M059J (cell line): ENCODE measurements around the gene ATAD1. TPM values are rescaled to one million over a fixed set of nuclear protein-coding genes. Genes with fewer than 3 reads are reported as not detected.

Experiments used
- DNase-seq: peaks from one replicate; pipeline ENCODE4 v3.0.0-alpha.2; 2012; ENCODE audit warnings: low read depth
- total RNA-seq: library from RNA; depleted of rRNA; stranded (reverse); fragments of >200 nt; shearing (Covaris generic); gene quantifications from 2 replicates; pipeline ENCODE4 v1.2.3, GENCODE V29; 2014; rRNA removed

Gene ATAD1
- total RNA-seq, 1 experiment from 2014 or later, result 40.7 TPM

GRCh38 chr10:87715552-87716347, 102.3 kb downstream of the ATAD1 start:
- no peak for DNase-seq

GRCh38 chr10:87713707-87714106, 104.3 kb downstream of the ATAD1 start:
- no peak for DNase-seq

- no peak for DNase-seq
Observed at GRCh38 chr10:87712913-87713616, 105.0 kb downstream of the ATAD1 start.

- no peak for DNase-seq
Observed at GRCh38 chr10:87707254-87707653, 110.8 kb downstream of the ATAD1 start.

GRCh38 chr10:87706731-87707130, 111.3 kb downstream of the ATAD1 start:
- DNase-seq, result peak; percentile 94

- DNase-seq, result peak; percentile 86
Observed at GRCh38 chr10:87705339-87705738, 112.7 kb downstream of the ATAD1 start.

GRCh38 chr10:87703771-87704170, 114.3 kb downstream of the ATAD1 start:
- DNase-seq, result no peak

GRCh38 chr10:87702973-87703294, 115.1 kb downstream of the ATAD1 start:
- DNase-seq, result no peak

- no peak for DNase-seq
Observed at GRCh38 chr10:87702260-87702972, 115.6 kb downstream of the ATAD1 start.

Other genes starting within 250 kb of the ATAD1 start
- 69.1 and 81.0 TPM in 2 replicates for gene PAPSS2, start 158.3 kb downstream of the ATAD1 start, total RNA-seq
- 0.02 and 0.69 TPM in 2 replicates for gene KLLN, start 45.3 kb upstream of the ATAD1 start, total RNA-seq
- 7.1 and 15.4 TPM in 2 replicates for gene PTEN, start 45.4 kb upstream of the ATAD1 start, total RNA-seq